Glutamatergic neuron (in vitro differentiated cells): ENCODE measurements around the gene DLG4. TPM values are rescaled to one million over a fixed set of nuclear protein-coding genes. Genes with fewer than 3 reads are reported as not detected.

Source experiments
- DNase-seq: peaks from one replicate; pipeline ENCODE4 v3.0.0; 2022
- H3K27ac Mint-ChIP-seq: one replicate; pipeline ENCODE4 v1.8.0; 2020; ENCODE audit warnings: mild to moderate bottlenecking, mixed read lengths, inconsistent platforms; ENCODE audit not compliant: unreplicated experiment
- H3K27me3 Mint-ChIP-seq: one replicate; pipeline ENCODE4 v1.8.0; 2020; ENCODE audit warnings: mild to moderate bottlenecking, moderate library complexity, mixed read lengths, inconsistent platforms; ENCODE audit not compliant: unreplicated experiment
- H3K36me3 Mint-ChIP-seq: one replicate; pipeline ENCODE4 v1.8.0; 2020; ENCODE audit warnings: mild to moderate bottlenecking, mixed read lengths, inconsistent platforms; ENCODE audit not compliant: unreplicated experiment
- H3K4me1 Mint-ChIP-seq: one replicate; pipeline ENCODE4 v1.8.0; 2020; ENCODE audit warnings: mild to moderate bottlenecking, low read depth, mixed read lengths, inconsistent platforms; ENCODE audit not compliant: unreplicated experiment
- H3K4me3 Mint-ChIP-seq: one replicate; pipeline ENCODE4 v1.8.0; 2020; ENCODE audit warnings: mild to moderate bottlenecking, mixed read lengths, inconsistent platforms; ENCODE audit not compliant: unreplicated experiment
- H3K9me3 Mint-ChIP-seq: one replicate; pipeline ENCODE4 v1.8.0; 2020; ENCODE audit warnings: mild to moderate bottlenecking, moderate library complexity, mixed read lengths, inconsistent platforms; ENCODE audit not compliant: unreplicated experiment
- CTCF ChIP-seq: fragments of 200-600 bp; sonication (generic); IDR thresholded peaks from one replicate; pipeline ENCODE4 v1.5.0; 2021; ENCODE audit not compliant: partially characterized antibody, unreplicated experiment
- total RNA-seq: library from RNA; stranded (reverse); fragmentation: NEBNext Ultra II Directional; extraction: Animal tissue kit (Norgen Biotek cat#: 25700); gene quantifications from one replicate; pipeline ENCODE4 v1.2.1, GENCODE V29; 2021; ENCODE audit not compliant: unreplicated experiment

DLG4 gene
- total RNA-seq, 1 donor from 2014 or later = 157 TPM

GRCh38 chr17:7176841-7177190, 42.8 kb downstream of the DLG4 start:
- peaks cover 7% of the 10 kb centered on the region for H3K4me1 Mint-ChIP-seq
- no peak for TF ChIP-seq CTCF
- H3K4me3 Mint-ChIP-seq = no peak overlapping the region
- peaks cover 3% of the 10 kb centered on the region for H3K9me3 Mint-ChIP-seq
- peak; percentile 56 for DNase-seq
- H3K27ac Mint-ChIP-seq = no peak overlapping the region
- peaks cover 7% of the 10 kb centered on the region for H3K27me3 Mint-ChIP-seq
- peaks cover 5% of the 10 kb centered on the region for H3K36me3 Mint-ChIP-seq

- H3K27ac Mint-ChIP-seq = no peak overlapping the region
- DNase-seq = no peak
- H3K4me1 Mint-ChIP-seq = peaks cover 7% of the 10 kb centered on the region
- no peak overlapping the region for H3K4me3 Mint-ChIP-seq
- H3K36me3 Mint-ChIP-seq = peaks cover 5% of the 10 kb centered on the region
- H3K9me3 Mint-ChIP-seq = peaks cover 3% of the 10 kb centered on the region
- H3K27me3 Mint-ChIP-seq = peaks cover 7% of the 10 kb centered on the region
- TF ChIP-seq CTCF = no peak
Measured at GRCh38 chr17:7176107-7176840, 43.4 kb downstream of the DLG4 start.

- Mint-ChIP-seq H3K27ac (no peak overlapping the region), H3K4me3 (no peak overlapping the region), H3K27me3 (peaks cover 7% of the 10 kb centered on the region), H3K4me1 (peaks cover 7% of the 10 kb centered on the region), H3K9me3 (peaks cover 3% of the 10 kb centered on the region), H3K36me3 (peaks cover 5% of the 10 kb centered on the region)
- no peak for DNase-seq
- no peak for TF ChIP-seq CTCF
Measured at GRCh38 chr17:7175330-7175733, 44.3 kb downstream of the DLG4 start.

- H3K4me1 Mint-ChIP-seq = peaks cover 7% of the 10 kb centered on the region
- peaks cover 3% of the 10 kb centered on the region for H3K9me3 Mint-ChIP-seq
- no peak overlapping the region for H3K27ac Mint-ChIP-seq
- H3K4me3 Mint-ChIP-seq = no peak overlapping the region
- DNase-seq = no peak
- TF ChIP-seq CTCF = no peak
- H3K36me3 Mint-ChIP-seq = peaks cover 5% of the 10 kb centered on the region
- H3K27me3 Mint-ChIP-seq = peaks cover 7% of the 10 kb centered on the region
Measured at GRCh38 chr17:7174603-7175326, 44.9 kb downstream of the DLG4 start.
